Measurements from ENCODE around the gene ZFYVE28.

Gene ZFYVE28

DNA sequence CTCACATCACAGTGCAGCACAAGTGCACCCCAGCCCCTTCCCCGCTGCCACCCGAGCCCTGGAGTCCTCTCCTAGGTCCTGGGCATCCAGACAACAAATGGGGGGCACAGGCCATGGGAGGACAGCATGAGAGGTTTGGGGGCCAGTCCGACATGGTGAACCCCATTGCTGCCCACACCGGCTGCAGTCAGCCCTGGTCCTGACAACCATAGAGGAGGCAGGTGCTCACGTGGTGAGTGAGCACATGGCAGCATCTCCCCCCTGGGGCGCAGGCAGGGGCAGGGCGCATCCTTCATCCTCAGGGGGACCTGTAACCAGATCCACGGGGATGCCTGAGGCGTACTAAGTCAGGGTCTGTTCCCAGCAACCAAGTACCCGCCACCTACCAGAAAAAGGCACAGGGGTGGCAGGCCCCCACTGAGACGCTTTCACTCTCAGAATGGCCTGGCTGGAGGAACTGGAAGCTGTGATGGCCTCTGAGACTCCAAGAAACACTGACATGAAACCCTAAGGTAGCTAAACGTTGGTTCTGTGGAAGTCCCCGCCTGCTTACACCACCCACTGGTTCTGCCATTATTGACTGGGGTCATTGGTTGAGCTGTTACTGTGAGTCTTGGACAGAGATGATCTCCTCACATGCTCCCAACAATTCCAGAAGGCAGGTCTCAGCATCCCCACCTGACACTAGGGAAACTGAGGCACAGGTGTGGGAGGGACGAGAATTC is 6.5 kb downstream of the ZFYVE28 start:
- DNase-seq = no peak

- DNase-seq = no peak
These were observed 9.1 kb downstream of the ZFYVE28 start for GRCh38 chr4:2409381-2409783.

- no peak for DNase-seq
These were observed 9.5 kb downstream of the ZFYVE28 start for GRCh38 chr4:2408976-2409375.

DNA sequence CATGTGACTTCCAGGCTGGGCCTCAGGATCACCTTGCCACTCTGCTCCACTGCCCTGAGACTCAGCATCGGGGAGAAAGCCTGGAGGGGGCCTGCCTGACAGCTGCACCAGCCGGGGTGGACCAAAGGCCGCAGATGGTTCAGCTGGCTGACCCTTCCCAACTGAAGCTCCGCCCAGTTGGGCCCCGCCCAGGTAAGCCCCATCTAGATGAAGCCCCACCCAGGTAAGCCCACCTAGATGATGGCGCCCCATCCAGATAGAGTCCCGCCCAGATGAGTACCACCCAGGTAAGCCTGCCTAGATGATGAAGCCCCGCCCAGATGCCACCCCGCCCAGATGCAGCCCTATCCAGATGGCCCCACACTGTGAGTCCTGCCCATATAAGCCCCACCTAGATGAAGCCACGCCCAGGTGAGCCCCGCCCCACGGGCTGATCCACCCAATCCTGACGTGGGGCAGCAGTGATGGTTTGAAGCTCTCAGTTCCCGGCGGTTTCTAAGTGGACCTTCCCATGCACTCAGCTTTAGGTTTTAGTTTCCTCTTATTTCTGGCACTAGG is 10.0 kb downstream of the ZFYVE28 start:
- DNase-seq = no peak

GRCh38 chr4:2407991-2408342 is 10.5 kb downstream of the ZFYVE28 start:
- DNase-seq = no peak

DNA sequence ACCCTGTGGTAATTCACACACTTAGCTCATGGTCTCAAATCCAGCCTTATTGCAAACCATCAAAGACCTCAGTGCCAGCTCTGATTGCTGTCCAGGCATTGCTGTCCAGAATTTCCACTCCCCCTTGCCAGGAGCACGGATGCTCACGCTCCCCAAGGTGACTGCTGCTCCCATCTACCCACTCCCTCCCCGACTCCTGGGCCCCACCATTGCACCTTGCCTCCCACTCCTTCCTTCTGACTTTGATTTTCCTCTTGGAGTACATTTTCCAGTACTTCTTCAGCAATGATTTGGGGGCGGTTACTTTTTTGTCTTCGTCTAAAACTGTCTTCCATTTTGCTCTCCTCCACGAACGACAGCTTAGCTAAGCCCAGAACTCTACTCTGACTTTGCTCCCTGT is 11.5 kb downstream of the ZFYVE28 start:
- DNase-seq = no peak

GRCh38 chr4:2406406-2406805 is 12.0 kb downstream of the ZFYVE28 start:
- no peak for DNase-seq

GRCh38 chr4:2402941-2403340 is 15.5 kb downstream of the ZFYVE28 start:
- no peak for DNase-seq

- peak; percentile 77 for DNase-seq
These were observed 16.2 kb downstream of the ZFYVE28 start for GRCh38 chr4:2402048-2402842.

- DNase-seq = no peak
These were observed 16.8 kb downstream of the ZFYVE28 start for GRCh38 chr4:2401610-2401983.

- no peak for DNase-seq
These were observed 17.4 kb downstream of the ZFYVE28 start for GRCh38 chr4:2400841-2401609.

DNA sequence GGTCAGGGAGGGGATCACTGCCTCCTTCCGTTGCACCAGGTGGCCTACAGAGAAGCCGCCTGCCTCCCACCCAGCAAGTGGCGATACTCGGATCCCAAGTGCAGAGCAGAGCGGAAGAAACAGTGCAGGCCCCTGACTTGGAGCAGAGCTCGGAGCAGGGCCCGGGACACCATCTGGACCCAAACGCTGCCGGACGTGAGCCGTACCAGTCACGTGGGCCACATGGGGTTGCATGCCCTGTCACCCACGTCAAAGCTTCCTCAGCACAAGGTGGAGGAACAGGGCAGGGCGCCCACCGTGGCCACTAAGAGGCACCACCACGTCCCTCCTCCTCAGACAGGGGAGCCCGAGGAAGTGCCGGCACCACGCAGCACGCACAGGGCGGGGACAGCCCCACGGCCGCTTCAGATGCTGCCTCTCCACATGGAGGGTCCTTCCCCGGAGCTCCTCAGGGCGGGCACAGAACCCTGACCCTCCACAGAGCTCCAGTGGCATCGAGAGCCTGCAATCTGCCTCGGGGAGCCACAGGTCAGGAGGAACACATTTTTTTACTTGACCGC is 18.7 kb downstream of the ZFYVE28 start:
- DNase-seq = no peak

DNA sequence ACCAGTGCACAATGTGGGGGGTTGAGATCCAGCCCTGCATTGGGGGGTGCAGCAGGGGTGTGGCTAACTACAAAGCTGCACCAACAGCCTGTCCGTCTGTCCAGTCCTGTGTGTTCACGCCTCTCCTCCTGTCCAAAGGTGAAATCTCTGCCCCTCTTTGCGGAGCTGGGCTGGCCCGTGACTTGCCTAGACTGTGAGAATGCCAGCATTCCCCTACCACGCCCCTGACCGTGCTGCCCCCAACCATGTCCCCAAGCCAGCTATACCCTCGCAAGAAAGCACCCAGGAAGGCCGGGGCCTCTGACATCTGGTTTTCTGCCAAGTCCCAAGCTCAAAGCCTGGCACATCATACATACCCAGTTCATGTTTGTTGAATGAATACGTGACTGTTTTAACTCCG is 19.2 kb downstream of the ZFYVE28 start:
- no peak for DNase-seq

- no peak for DNase-seq
These were observed 20.7 kb downstream of the ZFYVE28 start for GRCh38 chr4:2397596-2398379.

GRCh38 chr4:2396781-2397368 is 21.6 kb downstream of the ZFYVE28 start:
- DNase-seq = no peak

DNA sequence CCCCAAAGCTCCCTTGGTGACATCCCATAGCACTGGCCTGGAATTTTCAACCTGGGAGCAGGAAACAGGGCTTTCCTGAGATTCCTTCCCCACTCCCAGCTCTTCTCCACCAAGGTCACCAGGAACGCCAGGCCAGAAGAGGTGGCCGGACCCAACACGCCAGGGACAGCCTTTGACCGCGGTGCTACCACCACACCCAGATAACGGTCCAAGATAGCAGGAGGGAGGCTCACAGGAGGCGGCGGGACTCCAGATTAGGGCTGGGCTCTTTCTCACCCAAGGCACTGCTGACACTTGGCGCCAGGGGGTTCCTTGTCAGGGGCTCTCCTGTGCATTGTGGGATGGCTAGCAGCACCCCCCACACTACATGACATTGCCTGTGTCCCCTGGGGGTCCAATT is 22.9 kb downstream of the ZFYVE28 start:
- DNase-seq = no peak

DNA sequence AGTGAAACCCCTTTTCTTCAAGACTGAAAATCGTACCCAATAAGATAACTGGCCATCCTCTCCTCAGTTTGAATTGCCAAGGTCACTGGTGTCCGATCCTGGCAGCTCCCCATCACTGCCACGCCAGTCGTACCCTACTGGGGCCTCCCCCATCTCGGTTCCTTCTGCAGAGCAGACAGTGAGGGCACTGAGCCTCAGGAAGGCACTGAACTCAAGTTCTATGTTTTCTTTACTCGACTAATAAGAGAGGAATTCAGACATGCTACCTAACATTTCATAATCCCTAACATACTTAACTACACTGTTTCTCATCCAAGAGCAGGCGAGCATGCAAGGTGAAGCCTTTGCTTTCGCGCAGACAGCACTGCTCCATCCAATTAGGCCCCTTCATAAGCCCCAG is 23.4 kb downstream of the ZFYVE28 start:
- no peak for DNase-seq

- DNase-seq = no peak
These were observed 23.9 kb downstream of the ZFYVE28 start for GRCh38 chr4:2394528-2394927.

GRCh38 chr4:2393353-2394270 is 24.8 kb downstream of the ZFYVE28 start:
- peak; percentile 77 for DNase-seq

GRCh38 chr4:2390784-2391421 is 27.5 kb downstream of the ZFYVE28 start:
- no peak for DNase-seq
